Immature natural killer cell (primary cell): ENCODE results near the gene C9orf85. TPM values are rescaled to one million over a fixed set of nuclear protein-coding genes. Genes with fewer than 3 reads are reported as not detected.

Experiments
- DNase-seq, 3 donors: peaks; one replicate each; pipeline ENCODE4 v3.0.0; 2022; ENCODE audit warnings: mixed read lengths in 1 of 3
- H3K27ac Mint-ChIP-seq, 6 donors: one replicate each; pipeline ENCODE4 v1.8.0; 2020; ENCODE audit warnings: mixed read lengths in 6 of 6, mild to moderate bottlenecking in 5 of 6, inconsistent platforms in 4 of 6, moderate library complexity in 3 of 6
- H3K27me3 Mint-ChIP-seq, 3 donors: one replicate each; pipeline ENCODE4 v1.8.0; 2020 to 2021; ENCODE audit warnings: low read depth in 3 of 3, mild to moderate bottlenecking in 3 of 3, mixed read lengths in 3 of 3, moderate library complexity in 3 of 3, inconsistent platforms in 1 of 3
- H3K36me3 Mint-ChIP-seq, 3 donors: one replicate each; pipeline ENCODE4 v1.8.0; 2020; ENCODE audit warnings: mixed read lengths in 3 of 3, inconsistent platforms in 2 of 3, mild to moderate bottlenecking in 2 of 3
- H3K4me1 Mint-ChIP-seq, 2 donors: one replicate each; pipeline ENCODE4 v1.8.0; 2020; ENCODE audit warnings: inconsistent platforms in 2 of 2, mild to moderate bottlenecking in 2 of 2, mixed read lengths in 2 of 2, moderate library complexity in 1 of 2
- H3K4me3 Mint-ChIP-seq, 5 donors: one replicate each; pipeline ENCODE4 v1.8.0; 2020; ENCODE audit warnings: mild to moderate bottlenecking in 5 of 5, mixed read lengths in 5 of 5, inconsistent platforms in 3 of 5, moderate library complexity in 3 of 5
- H3K9me3 Mint-ChIP-seq, 6 donors: one replicate each; pipeline ENCODE4 v1.8.0; 2020; ENCODE audit warnings: mild to moderate bottlenecking in 6 of 6, mixed read lengths in 6 of 6, inconsistent platforms in 4 of 6, moderate library complexity in 3 of 6
- polyA plus RNA-seq, 3 donors: library from polyadenylated mRNA; unstranded; fragments of 300-500 nt; fragmentation: Illumina TruSeq; gene quantifications; one replicate each; pipeline ENCODE4 v1.2.3, GENCODE V29; 2021

The C9orf85 gene
- polyA plus RNA-seq, 3 donors from 2014 or later: 10.9 to 16.0 (median 12.3) TPM

DNA sequence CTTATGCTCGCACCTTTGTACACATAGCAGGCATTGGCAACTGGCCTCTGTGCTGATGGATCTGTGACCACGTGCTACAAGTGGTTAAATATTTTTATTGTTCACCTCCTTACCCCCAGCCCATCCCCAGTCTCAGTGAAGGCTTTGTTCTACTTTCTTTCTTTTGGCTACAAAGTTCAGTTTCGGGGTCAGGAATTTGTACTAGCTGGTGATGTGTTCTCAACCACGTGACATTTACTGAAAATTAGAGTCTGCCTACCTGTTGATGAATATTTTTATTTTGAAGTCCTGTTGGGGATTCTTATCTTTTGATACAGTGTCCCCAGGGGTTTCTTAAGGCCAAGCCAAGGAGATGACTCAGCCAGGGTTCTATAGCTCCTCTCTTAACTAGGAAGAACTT is 101.2 kb downstream of the C9orf85 start:
- no peaks in the 10 kb centered on the region for H3K36me3 Mint-ChIP-seq
- no peaks in the 10 kb centered on the region for H3K9me3 Mint-ChIP-seq
- H3K27ac Mint-ChIP-seq: peak overlapping the region in 1 of 6 donors; percentile 45
- no peak for DNase-seq
- H3K4me3 Mint-ChIP-seq: no peak overlapping the region
- peaks cover 10 to 15% of the 10 kb centered on the region in 2 donors for H3K4me1 Mint-ChIP-seq
- peaks cover 0 to 2% (median 2%) of the 10 kb centered on the region in 3 donors for H3K27me3 Mint-ChIP-seq

DNA sequence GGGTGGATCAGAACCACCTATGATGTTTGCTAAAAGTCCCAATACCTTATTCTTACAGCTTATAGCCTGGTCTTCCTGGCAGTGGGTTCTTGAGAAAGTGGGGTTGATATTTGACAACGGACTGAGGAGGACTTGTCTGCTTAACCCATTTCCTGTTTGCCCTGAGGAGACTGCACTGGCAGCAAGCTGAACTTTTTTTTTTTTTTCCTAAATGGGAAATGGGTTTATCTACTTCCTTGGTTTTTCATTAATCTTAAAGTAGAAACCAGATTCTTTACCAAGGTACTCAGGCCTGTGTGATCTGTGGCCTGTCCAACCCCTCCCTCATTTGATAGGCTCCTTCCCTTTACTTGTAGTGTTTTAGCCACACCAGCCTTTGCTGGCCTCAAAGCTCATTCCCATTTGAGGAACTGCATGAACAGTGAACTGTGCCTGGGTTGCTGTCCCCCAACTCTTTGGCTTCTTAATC is 101.9 kb downstream of the C9orf85 start:
- Mint-ChIP-seq H3K27me3 (peaks cover 0 to 2% (median 2%) of the 10 kb centered on the region in 3 donors), H3K36me3 (no peaks in the 10 kb centered on the region), H3K27ac (peak overlapping the region in 1 of 6 donors; percentile 47), H3K4me3 (no peak overlapping the region), H3K4me1 (peaks cover 10 to 15% of the 10 kb centered on the region in 2 donors), H3K9me3 (no peaks in the 10 kb centered on the region)
- DNase-seq: no peak

DNA sequence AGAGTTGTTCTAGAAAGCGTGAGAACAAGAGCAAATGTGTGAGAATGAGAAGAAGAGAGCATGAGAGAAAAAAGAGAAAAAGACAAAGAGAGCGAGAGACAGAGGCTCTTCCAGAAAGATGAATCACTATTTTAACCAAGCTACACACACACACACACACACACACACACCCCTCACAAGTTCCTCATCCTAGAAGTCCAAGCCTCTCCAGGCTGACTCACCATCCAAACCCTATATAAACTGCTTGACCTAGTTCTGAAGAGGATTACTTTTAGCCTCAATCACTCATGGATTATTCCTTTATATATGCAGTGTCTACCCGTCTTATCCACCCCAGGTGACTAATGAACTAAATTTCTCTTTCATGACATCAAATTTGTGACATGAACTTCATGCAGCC is 111.4 kb downstream of the C9orf85 start:
- no peak for DNase-seq
- Mint-ChIP-seq H3K36me3 (no peaks in the 10 kb centered on the region), H3K27me3 (peaks cover 0 to 7% (median 4%) of the 10 kb centered on the region in 3 donors), H3K4me3 (no peak overlapping the region), H3K9me3 (no peaks in the 10 kb centered on the region), H3K27ac (peak overlapping the region in 2 of 6 donors; percentile 33 to 51), H3K4me1 (peaks cover 0 to 2% of the 10 kb centered on the region in 2 donors)

Other genes with a start within 250 kb of the C9orf85 start
- 10 to 100 TPM; 16.9 to 32.7 (median 21.8) TPM for gene CEMIP2, start 143.1 kb upstream of the C9orf85 start, polyA plus RNA-seq
- gene ABHD17B, start 446 bp upstream of the C9orf85 start, polyA plus RNA-seq: 10 to 100 TPM; 38.8 to 45.2 (median 39.5) TPM
- not detected for gene C9orf57, start 149.0 kb downstream of the C9orf85 start, polyA plus RNA-seq
- gene GDA, start 237.8 kb downstream of the C9orf85 start, polyA plus RNA-seq: not detected